Large intestine (tissue), 3 donors: ENCODE data around the gene PC. TPM values are rescaled to one million over a fixed set of nuclear protein-coding genes. Genes with fewer than 3 reads are reported as not detected.

Source experiments
- DNase-seq, 2 donors: peaks; one replicate each; pipeline versions ENCODE4 v3.0.0 to v3.0.0-alpha.2; 2013
- H3K27ac ChIP-seq: one replicate; pipeline ENCODE4 v1.5.1; 2013; ENCODE audit warnings: low read length
- H3K27me3 ChIP-seq: 2 replicates; pipeline ENCODE4 v1.6.1; 2013; ENCODE audit warnings: low read length; ENCODE audit not compliant: control insufficient read depth, insufficient read depth
- H3K36me3 ChIP-seq: 2 replicates; pipeline ENCODE4 v1.6.1; 2013; ENCODE audit warnings: low read length; ENCODE audit not compliant: control insufficient read depth, insufficient read depth
- H3K4me1 ChIP-seq: one replicate; pipeline ENCODE4 v1.6.1; 2013; ENCODE audit warnings: low read length; ENCODE audit not compliant: control insufficient read depth, insufficient read depth
- H3K4me3 ChIP-seq: one replicate; pipeline ENCODE4 v1.5.1; 2013; ENCODE audit warnings: low read length
- H3K9me3 ChIP-seq: one replicate; pipeline ENCODE4 v1.6.1; 2013; ENCODE audit warnings: mild to moderate bottlenecking, low read depth, low read length, moderate library complexity; ENCODE audit not compliant: control insufficient read depth
- WGBS: methylation state at CpG from one replicate; pipeline ENCODE4 v1.1.5; 2013; ENCODE audit warnings: low lambda C conversion rate; ENCODE audit not compliant: insufficient coverage; 5-methylcytosine and 5-hydroxymethylcytosine counted together
- polyA plus RNA-seq: library from polyadenylated mRNA; unstranded; fragments of 120-200 nt; gene quantifications from one replicate; pipeline ENCODE4 v1.2.1, GENCODE V29; 2013

Gene PC
- polyA plus RNA-seq, 1 donor = 12.5 TPM

- Histone ChIP-seq H3K36me3 (peaks cover 46% of the 10 kb centered on the region), H3K9me3 (no peaks in the 10 kb centered on the region), H3K4me1 (no peaks in the 10 kb centered on the region), H3K27ac (no peak overlapping the region), H3K27me3 (no peaks in the 10 kb centered on the region), H3K4me3 (no peak overlapping the region)
- no peak for DNase-seq
- no CpG with 5 or more reads among the region's 22 CpGs for WGBS
These were observed 108.5 kb downstream of the PC start for GRCh38 chr11:66849501-66850234.

GRCh38 chr11:66848671-66849500 lies 109.3 kb downstream of the PC start:
- Histone ChIP-seq H3K27me3 (no peaks in the 10 kb centered on the region), H3K4me1 (peaks cover 8% of the 10 kb centered on the region), H3K36me3 (peaks cover 48% of the 10 kb centered on the region), H3K27ac (no peak overlapping the region), H3K4me3 (no peak overlapping the region), H3K9me3 (no peaks in the 10 kb centered on the region)
- no CpG with 5 or more reads among the region's 28 CpGs for WGBS
- DNase-seq = no peak

GRCh38 chr11:66847461-66848232 lies 110.5 kb downstream of the PC start:
- no CpG with 5 or more reads among the region's 14 CpGs for WGBS
- Histone ChIP-seq H3K27me3 (no peaks in the 10 kb centered on the region), H3K27ac (no peak overlapping the region), H3K4me3 (no peak overlapping the region), H3K36me3 (peaks cover 48% of the 10 kb centered on the region), H3K9me3 (no peaks in the 10 kb centered on the region), H3K4me1 (peaks cover 8% of the 10 kb centered on the region)
- DNase-seq = no peak

- Histone ChIP-seq H3K9me3 (no peaks in the 10 kb centered on the region), H3K27ac (no peak overlapping the region), H3K4me3 (no peak overlapping the region), H3K36me3 (peaks cover 48% of the 10 kb centered on the region), H3K4me1 (peaks cover 15% of the 10 kb centered on the region), H3K27me3 (no peaks in the 10 kb centered on the region)
- no peak for DNase-seq
- WGBS = no CpG with 5 or more reads among the region's 4 CpGs
These were observed 111.5 kb downstream of the PC start for GRCh38 chr11:66846671-66847091.

GRCh38 chr11:66845876-66846212 lies 112.3 kb downstream of the PC start:
- no peak overlapping the region for H3K27ac ChIP-seq
- H3K9me3 ChIP-seq = no peaks in the 10 kb centered on the region
- peaks cover 15% of the 10 kb centered on the region for H3K4me1 ChIP-seq
- peaks cover 48% of the 10 kb centered on the region for H3K36me3 ChIP-seq
- H3K27me3 ChIP-seq = no peaks in the 10 kb centered on the region
- no CpG with 5 or more reads among the region's 9 CpGs for WGBS
- no peak for DNase-seq
- H3K4me3 ChIP-seq = no peak overlapping the region

GRCh38 chr11:66845143-66845875 lies 112.9 kb downstream of the PC start:
- Histone ChIP-seq H3K27me3 (no peaks in the 10 kb centered on the region), H3K9me3 (no peaks in the 10 kb centered on the region), H3K4me3 (no peak overlapping the region), H3K36me3 (peaks cover 50% of the 10 kb centered on the region), H3K4me1 (peaks cover 15% of the 10 kb centered on the region), H3K27ac (no peak overlapping the region)
- WGBS = no CpG with 5 or more reads among the region's 15 CpGs
- no peak for DNase-seq

- H3K27ac ChIP-seq = no peak overlapping the region
- H3K9me3 ChIP-seq = no peaks in the 10 kb centered on the region
- DNase-seq = no peak
- H3K4me1 ChIP-seq = peaks cover 15% of the 10 kb centered on the region
- WGBS = no CpG with 5 or more reads among the region's 12 CpGs
- H3K4me3 ChIP-seq = peak overlapping the region; percentile 76
- H3K27me3 ChIP-seq = no peaks in the 10 kb centered on the region
- peaks cover 53% of the 10 kb centered on the region for H3K36me3 ChIP-seq
These were observed 113.6 kb downstream of the PC start for GRCh38 chr11:66844496-66845142.

GRCh38 chr11:66843776-66844495 lies 114.2 kb downstream of the PC start:
- Histone ChIP-seq H3K4me3 (peak overlapping the region; percentile 76), H3K4me1 (peaks cover 15% of the 10 kb centered on the region), H3K27me3 (no peaks in the 10 kb centered on the region), H3K36me3 (peaks cover 53% of the 10 kb centered on the region), H3K9me3 (no peaks in the 10 kb centered on the region), H3K27ac (peak overlapping the region; percentile 26)
- peak in 1 of 2 donors; percentile 23 for DNase-seq
- 10% methylated on average over 2 of the region's 16 CpGs for WGBS
